ENCODE results near the gene FBXW5. TPM values are rescaled to one million over a fixed set of nuclear protein-coding genes. Genes with fewer than 3 reads are reported as not detected.

The FBXW5 gene
- total RNA-seq, 1 experiment from 2014 or later: 88.0 TPM

GRCh38 chr9:136960938-136961275 lies 16.4 kb upstream of the FBXW5 start:
- Histone ChIP-seq H3K9ac (ENCODE audit: low read length) (no peak overlapping the region), H4K20me1 (ENCODE audit: insufficient read depth) (no peaks in the 10 kb centered on the region), H3K27me3 (ENCODE audit: insufficient read depth, low read length) (no peaks in the 10 kb centered on the region), H3K4me1 (ENCODE audit: control insufficient read depth in 1 of 2, insufficient read depth in 2 of 2, low read length in 2 of 2) (peaks cover 11 to 26% of the 10 kb centered on the region in 2 experiments), H3K9me2 (ENCODE audit: insufficient read depth) (no peaks in the 10 kb centered on the region), H3K9me3 (ENCODE audit: control insufficient read depth in 1 of 2, insufficient read depth in 1 of 2, low read depth in 1 of 2, low read length in 2 of 2) (no peaks in the 10 kb centered on the region), H2AFZ (ENCODE audit: low read depth, low read length, poor library complexity, severe bottlenecking) (no peak overlapping the region), H3K27ac (ENCODE audit: low read depth, low read length) (no peak overlapping the region), H3K36me3 (ENCODE audit: control insufficient read depth in 1 of 2, insufficient read depth in 2 of 2, low read length in 2 of 2) (no peaks in the 10 kb centered on the region), H3K4me2 (ENCODE audit: low read length) (no peak overlapping the region), H3K4me3 (replicated peaks in 1 of 2; ENCODE audit: low read depth in 1 of 2, low read length in 2 of 2) (no peak overlapping the region), H3K79me2 (ENCODE audit: insufficient read depth, low read length) (no peaks in the 10 kb centered on the region)
- POLR2A ChIA-PET: no interaction called here
- RAD21 ChIA-PET (ENCODE audit: low non-redundant PET in 1 of 2, low total read pairs in 2 of 2, uncharacterized antibody in 2 of 2, unreplicated experiment in 2 of 2): no interaction called here
- CTCF ChIA-PET: no interaction called here
- DNase-seq (ENCODE audit: low read depth, low spot score) (no peak), ATAC-seq (no peak)
- intact Hi-C loops (cut with micrococcal nuclease): no loop called here
- BruUV-seq (replicated peaks): no TSS peak
- TF ChIP-seq EZH2 (IDR thresholded peaks at IDR 0.05) (no peak), FOSL1 (IDR thresholded peaks at IDR 0.05; ENCODE audit: low read depth) (no peak), RAD21 (IDR thresholded peaks at IDR 0.05; ENCODE audit: low read depth) (no peak), POLR2AphosphoS5 (IDR thresholded peaks at IDR 0.05; ENCODE audit: low read depth, low read length) (no peak)
- TF ChIP-seq, protein P1, sequence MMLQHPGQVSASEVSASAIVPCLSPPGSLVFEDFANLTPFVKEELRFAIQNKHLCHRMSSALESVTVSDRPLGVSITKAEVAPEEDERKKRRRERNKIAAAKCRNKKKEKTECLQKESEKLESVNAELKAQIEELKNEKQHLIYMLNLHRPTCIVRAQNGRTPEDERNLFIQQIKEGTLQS (IDR thresholded peaks at IDR 0.05): no peak

DNA sequence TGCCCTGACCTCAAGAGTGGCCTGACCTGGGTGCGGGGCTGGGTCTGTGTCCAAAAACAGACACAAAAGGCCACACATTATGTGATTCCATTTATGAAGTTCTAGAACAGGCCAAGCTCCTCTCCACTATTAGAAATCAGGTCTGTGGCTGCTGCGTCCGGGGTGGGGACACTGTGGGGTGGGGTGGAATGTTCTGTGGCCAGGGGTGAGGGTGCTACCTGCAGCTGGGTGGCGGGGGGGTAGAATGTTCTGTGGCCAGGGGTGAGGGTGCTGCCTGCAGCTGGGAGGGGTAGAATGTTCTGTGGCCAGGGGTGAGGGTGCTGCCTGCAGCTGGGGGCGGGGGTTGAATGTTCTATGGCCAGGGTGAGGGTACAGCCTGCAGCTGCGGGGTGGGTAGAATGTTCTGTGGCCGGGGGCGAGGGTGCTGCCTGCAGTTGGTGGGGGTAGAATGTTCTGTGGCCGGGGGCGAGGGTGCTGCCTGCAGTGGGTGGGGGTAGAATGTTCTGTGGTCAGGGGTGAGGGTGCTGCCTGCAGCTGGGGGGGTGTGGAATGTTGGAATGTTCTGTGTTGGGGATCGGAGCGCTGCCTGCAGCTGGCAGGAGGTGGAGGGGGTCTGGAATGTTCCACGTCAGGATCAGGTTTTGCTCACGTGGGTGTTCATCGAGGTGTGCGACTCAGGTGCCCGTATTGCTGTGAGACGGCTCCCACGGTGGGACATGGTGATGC lies 15.8 kb upstream of the FBXW5 start:
- peaks cover 11 to 22% of the 10 kb centered on the region in 2 experiments for H3K4me1 ChIP-seq (ENCODE audit: control insufficient read depth in 1 of 2, insufficient read depth in 2 of 2, low read length in 2 of 2)
- TF ChIP-seq SP1 (IDR thresholded peaks at IDR 0.05; ENCODE audit: low read depth): no peak
- no peak for TF ChIP-seq EGR1 (IDR thresholded peaks at IDR 0.05; ENCODE audit: low read depth)
- no peak for TF ChIP-seq POLR2AphosphoS5 (IDR thresholded peaks at IDR 0.05; ENCODE audit: low read depth, low read length)
- no peak for TF ChIP-seq ELF1 (IDR thresholded peaks at IDR 0.05; ENCODE audit: borderline replicate concordance, low read depth)
- TF ChIP-seq EZH2phosphoT487 (IDR thresholded peaks at IDR 0.05; ENCODE audit: borderline replicate concordance): no peak
- no peak for TF ChIP-seq ZNF274 (IDR thresholded peaks at IDR 0.05; ENCODE audit: low read depth, low read length)
- TF ChIP-seq, protein P2, sequence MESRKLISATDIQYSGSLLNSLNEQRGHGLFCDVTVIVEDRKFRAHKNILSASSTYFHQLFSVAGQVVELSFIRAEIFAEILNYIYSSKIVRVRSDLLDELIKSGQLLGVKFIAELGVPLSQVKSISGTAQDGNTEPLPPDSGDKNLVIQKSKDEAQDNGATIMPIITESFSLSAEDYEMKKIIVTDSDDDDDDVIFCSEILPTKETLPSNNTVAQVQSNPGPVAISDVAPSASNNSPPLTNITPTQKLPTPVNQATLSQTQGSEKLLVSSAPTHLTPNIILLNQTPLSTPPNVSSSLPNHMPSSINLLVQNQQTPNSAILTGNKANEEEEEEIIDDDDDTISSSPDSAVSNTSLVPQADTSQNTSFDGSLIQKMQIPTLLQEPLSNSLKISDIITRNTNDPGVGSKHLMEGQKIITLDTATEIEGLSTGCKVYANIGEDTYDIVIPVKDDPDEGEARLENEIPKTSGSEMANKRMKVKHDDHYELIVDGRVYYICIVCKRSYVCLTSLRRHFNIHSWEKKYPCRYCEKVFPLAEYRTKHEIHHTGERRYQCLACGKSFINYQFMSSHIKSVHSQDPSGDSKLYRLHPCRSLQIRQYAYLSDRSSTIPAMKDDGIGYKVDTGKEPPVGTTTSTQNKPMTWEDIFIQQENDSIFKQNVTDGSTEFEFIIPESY (IDR thresholded peaks at IDR 0.05; ENCODE audit: extremely low read depth, insufficient replicate concordance, low read length): no peak
- TF ChIP-seq, protein P3, sequence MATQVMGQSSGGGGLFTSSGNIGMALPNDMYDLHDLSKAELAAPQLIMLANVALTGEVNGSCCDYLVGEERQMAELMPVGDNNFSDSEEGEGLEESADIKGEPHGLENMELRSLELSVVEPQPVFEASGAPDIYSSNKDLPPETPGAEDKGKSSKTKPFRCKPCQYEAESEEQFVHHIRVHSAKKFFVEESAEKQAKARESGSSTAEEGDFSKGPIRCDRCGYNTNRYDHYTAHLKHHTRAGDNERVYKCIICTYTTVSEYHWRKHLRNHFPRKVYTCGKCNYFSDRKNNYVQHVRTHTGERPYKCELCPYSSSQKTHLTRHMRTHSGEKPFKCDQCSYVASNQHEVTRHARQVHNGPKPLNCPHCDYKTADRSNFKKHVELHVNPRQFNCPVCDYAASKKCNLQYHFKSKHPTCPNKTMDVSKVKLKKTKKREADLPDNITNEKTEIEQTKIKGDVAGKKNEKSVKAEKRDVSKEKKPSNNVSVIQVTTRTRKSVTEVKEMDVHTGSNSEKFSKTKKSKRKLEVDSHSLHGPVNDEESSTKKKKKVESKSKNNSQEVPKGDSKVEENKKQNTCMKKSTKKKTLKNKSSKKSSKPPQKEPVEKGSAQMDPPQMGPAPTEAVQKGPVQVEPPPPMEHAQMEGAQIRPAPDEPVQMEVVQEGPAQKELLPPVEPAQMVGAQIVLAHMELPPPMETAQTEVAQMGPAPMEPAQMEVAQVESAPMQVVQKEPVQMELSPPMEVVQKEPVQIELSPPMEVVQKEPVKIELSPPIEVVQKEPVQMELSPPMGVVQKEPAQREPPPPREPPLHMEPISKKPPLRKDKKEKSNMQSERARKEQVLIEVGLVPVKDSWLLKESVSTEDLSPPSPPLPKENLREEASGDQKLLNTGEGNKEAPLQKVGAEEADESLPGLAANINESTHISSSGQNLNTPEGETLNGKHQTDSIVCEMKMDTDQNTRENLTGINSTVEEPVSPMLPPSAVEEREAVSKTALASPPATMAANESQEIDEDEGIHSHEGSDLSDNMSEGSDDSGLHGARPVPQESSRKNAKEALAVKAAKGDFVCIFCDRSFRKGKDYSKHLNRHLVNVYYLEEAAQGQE (IDR thresholded peaks at IDR 0.05; ENCODE audit: low read depth): no peak
- no peak for TF ChIP-seq POLR2A (IDR thresholded peaks at IDR 0.05; ENCODE audit: borderline replicate concordance, extremely low read depth, insufficient read depth, insufficient read length)
- no peak for TF ChIP-seq SIN3A (IDR thresholded peaks at IDR 0.05; ENCODE audit: low read depth)
- no peak for TF ChIP-seq MAX (IDR thresholded peaks at IDR 0.05)

More for the DNA sequence above, 15.8 kb upstream of the FBXW5 start:
- Histone ChIP-seq H4K20me1 (ENCODE audit: insufficient read depth) (no peaks in the 10 kb centered on the region), H3K27me3 (ENCODE audit: insufficient read depth, low read length) (no peaks in the 10 kb centered on the region), H3K36me3 (ENCODE audit: control insufficient read depth in 1 of 2, insufficient read depth in 2 of 2, low read length in 2 of 2) (no peaks in the 10 kb centered on the region), H3K9me3 (ENCODE audit: control insufficient read depth in 1 of 2, insufficient read depth in 1 of 2, low read depth in 1 of 2, low read length in 2 of 2) (no peaks in the 10 kb centered on the region), H3K79me2 (ENCODE audit: insufficient read depth, low read length) (no peaks in the 10 kb centered on the region), H2AFZ (ENCODE audit: low read depth, low read length, poor library complexity, severe bottlenecking) (no peak overlapping the region), H3K27ac (ENCODE audit: low read depth, low read length) (no peak overlapping the region), H3K9me2 (ENCODE audit: insufficient read depth) (no peaks in the 10 kb centered on the region), H3K4me2 (ENCODE audit: low read length) (no peak overlapping the region), H3K4me3 (replicated peaks in 1 of 2; ENCODE audit: low read depth in 1 of 2, low read length in 2 of 2) (no peak overlapping the region), H3K9ac (ENCODE audit: low read length) (no peak overlapping the region)
- POLR2A ChIA-PET: no interaction called here
- ATAC-seq: no peak
- intact Hi-C loops (cut with micrococcal nuclease): no loop called here
- BruUV-seq (replicated peaks): no TSS peak
- CTCF ChIA-PET: interaction anchor here (0.6 kb wide), 1 partner anchor 14 kb away, joined by 3 read pairs; no protein-coding TSS in a partner anchor
- no peak for DNase-seq (ENCODE audit: low read depth, low spot score)
- RAD21 ChIA-PET (ENCODE audit: low non-redundant PET in 1 of 2, low total read pairs in 2 of 2, uncharacterized antibody in 2 of 2, unreplicated experiment in 2 of 2): no interaction called here

Data from HCT116 (cell line).